Body of pancreas (tissue), 4 donors: ENCODE measurements around the gene CNIH4.

Source experiments
- CTCF ChIP-seq, 7 experiments: fragments of 450-650 bp in 4 of 7; fragments of 200-600 bp in 3 of 7; sonication (generic) in 3 of 7; IDR thresholded peaks; one replicate each; pipeline ENCODE4 v1.5.1; 2016 to 2019; ENCODE audit warnings: antibody characterized with exemption in 7 of 7
- POLR2A ChIP-seq, 3 donors: fragments of 450-650 bp; IDR thresholded peaks; one replicate each; pipeline ENCODE4 v1.6.1; 2016; ENCODE audit warnings: antibody characterized with exemption in 3 of 3, mild to moderate bottlenecking in 2 of 3

GRCh38 chr1:224408294-224408590 is 51.6 kb downstream of the CNIH4 start:
- no peak for TF ChIP-seq CTCF (IDR thresholded peaks at IDR 0.05)
- TF ChIP-seq POLR2A (IDR thresholded peaks at IDR 0.05) = no peak
